ENCODE data around the gene COL4A4.

The COL4A4 gene

DNA sequence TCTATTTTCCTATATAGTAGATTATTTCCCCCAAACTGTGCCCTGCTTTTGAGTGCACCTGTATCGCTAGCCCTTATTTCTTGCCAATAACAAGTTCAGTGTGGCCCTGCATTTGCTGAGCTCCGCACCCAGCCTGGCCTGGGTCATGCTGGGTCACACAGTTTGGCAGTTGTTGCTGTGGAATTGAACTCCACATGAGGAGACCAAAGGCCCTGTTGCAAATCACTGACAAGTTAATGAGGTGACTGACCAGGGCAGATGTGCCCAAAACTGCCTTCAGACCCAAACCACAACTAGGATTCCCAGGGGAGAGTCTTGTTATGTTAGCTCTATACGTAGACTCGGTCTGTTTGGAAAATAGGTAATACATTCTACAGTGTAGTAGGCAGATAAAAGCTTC, 31.0 kb downstream of the COL4A4 start:
- no peak for TF ChIP-seq CTCF (IDR thresholded peaks at IDR 0.05; ENCODE audit: low read depth, low read length)
- no peak overlapping the region for H3K4me3 ChIP-seq (ENCODE audit: low read depth, low read length)

- H3K4me3 ChIP-seq (ENCODE audit: low read depth, low read length), result no peak overlapping the region
- TF ChIP-seq CTCF (IDR thresholded peaks at IDR 0.05; ENCODE audit: low read depth, low read length), result no peak
Observed at GRCh38 chr2:227130636-227131035, 33.4 kb downstream of the COL4A4 start.

GRCh38 chr2:227127201-227127600, 36.8 kb downstream of the COL4A4 start:
- no peak overlapping the region for H3K4me3 ChIP-seq (ENCODE audit: low read depth, low read length)
- no peak for TF ChIP-seq CTCF (IDR thresholded peaks at IDR 0.05; ENCODE audit: low read depth, low read length)

DNA sequence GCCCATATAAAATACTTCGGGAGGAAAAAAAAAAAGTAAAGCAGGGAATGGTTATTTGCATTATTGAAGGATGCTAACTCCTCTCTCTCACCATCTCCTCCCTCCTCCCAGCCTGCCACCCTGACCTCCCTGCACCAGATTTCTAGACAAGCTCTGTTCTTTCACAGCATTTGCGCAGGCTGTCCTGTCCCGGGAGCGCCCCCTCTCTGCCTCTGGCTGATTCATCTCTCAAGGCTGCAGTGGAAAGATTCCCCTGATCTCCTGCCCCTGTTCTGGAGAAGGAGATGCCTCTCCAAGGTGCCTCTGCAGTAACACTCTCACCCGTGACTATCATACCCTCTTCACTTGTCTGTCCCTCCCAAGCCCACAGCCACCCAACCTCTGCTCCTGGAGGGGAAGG, 38.5 kb downstream of the COL4A4 start:
- peak; percentile 43 for TF ChIP-seq CTCF (IDR thresholded peaks at IDR 0.05; ENCODE audit: low read depth, low read length)

GRCh38 chr2:227124811-227125210, 39.2 kb downstream of the COL4A4 start:
- no peak overlapping the region for H3K4me3 ChIP-seq (ENCODE audit: low read depth, low read length)
- no peak for TF ChIP-seq CTCF (IDR thresholded peaks at IDR 0.05; ENCODE audit: low read depth, low read length)

More for the DNA sequence above, 38.5 kb downstream of the COL4A4 start:
- H3K4me3 ChIP-seq (ENCODE audit: low read depth, low read length), result no peak overlapping the region

DNA sequence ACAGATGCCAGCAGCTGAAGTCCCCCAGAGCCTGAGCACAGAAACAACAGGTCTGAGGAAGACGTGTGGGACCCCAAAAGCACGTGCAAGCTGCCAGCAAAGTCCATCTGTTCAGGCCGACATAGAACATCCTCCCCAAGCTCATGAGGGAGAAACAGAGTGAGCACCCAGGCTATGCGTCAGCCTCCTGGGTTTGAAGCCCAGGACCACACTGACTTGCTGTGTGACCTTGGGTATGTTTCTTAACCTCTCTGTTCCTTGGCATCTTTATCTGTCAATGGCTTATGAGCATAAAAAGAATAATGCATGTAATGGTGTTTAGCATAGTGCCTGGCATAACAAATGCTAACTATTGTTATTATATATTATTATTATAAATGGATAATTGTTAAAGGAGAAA, 40.3 kb downstream of the COL4A4 start:
- no peak for TF ChIP-seq CTCF (IDR thresholded peaks at IDR 0.05; ENCODE audit: low read depth, low read length)

DNA sequence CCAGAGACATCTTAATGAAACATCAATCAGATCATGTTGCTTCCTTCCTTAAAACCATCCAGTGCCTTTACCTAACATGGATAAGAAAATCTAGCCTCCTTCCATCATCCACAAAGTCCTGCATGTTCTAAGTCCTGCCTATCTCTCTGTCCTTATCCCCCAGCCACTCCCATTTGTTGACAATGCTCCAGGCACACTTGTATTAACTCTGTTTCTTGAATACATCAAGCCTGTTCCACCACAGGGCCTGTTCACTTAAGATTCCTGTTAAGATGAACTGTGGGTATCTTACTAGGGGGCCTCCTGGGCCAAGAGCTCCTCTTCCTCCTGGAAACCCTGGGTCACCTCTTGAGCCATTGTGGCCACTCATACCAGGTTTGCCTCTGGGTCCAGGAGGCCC, 45.7 kb downstream of the COL4A4 start:
- TF ChIP-seq CTCF (IDR thresholded peaks at IDR 0.05; ENCODE audit: low read depth, low read length), result no peak
- no peak overlapping the region for H3K4me3 ChIP-seq (ENCODE audit: low read depth, low read length)

More for the DNA sequence above, 40.3 kb downstream of the COL4A4 start:
- H3K4me3 ChIP-seq (ENCODE audit: low read depth, low read length), result no peak overlapping the region

Measured in WI38 (cell line).